Endothelial cell of umbilical vein (primary cell): ENCODE data around the gene SKP1. TPM values are rescaled to one million over a fixed set of nuclear protein-coding genes. Genes with fewer than 3 reads are reported as not detected.

Experiments
- BruUV-seq: library from RNA; stranded (reverse); fragments of 400-500 nt; replicated peaks from 2 replicates; lab custom pipeline; 2021; lab: Mats Ljungman, UMichigan
- CTCF ChIA-PET: fragments of 300-600, 350-600 bp; sonication (Branson Sonifier 250); formaldehyde crosslinking; loops from one replicate; lab custom pipeline; 2021; ENCODE audit warnings: antibody characterized with exemption, inconsistent platforms; lab: Charles Lee
- POLR2A ChIA-PET: fragments of 300-600, 350-600 bp; sonication (Branson Sonifier 250); formaldehyde crosslinking; loops from one replicate; lab custom pipeline; 2021; ENCODE audit warnings: antibody characterized with exemption, inconsistent platforms; lab: Charles Lee
- DNase-seq: peaks from one replicate; pipeline ENCODE4 v3.0.0-alpha.2; 2011; ENCODE audit warnings: low read depth, low spot score
- FAIRE-seq: peaks from 2 replicates; lab custom pipeline; 2011; peaks lifted over from hg19 to GRCh38; lab: Jason Lieb, UNC
- H2AFZ ChIP-seq: 2 replicates; pipeline ENCODE4 v1.6.0; 2012; ENCODE audit warnings: low read depth, low read length, control low read depth, inconsistent platforms
- H3K27ac ChIP-seq: 2 replicates; pipeline ENCODE4 v1.5.1; 2011; ENCODE audit warnings: low read depth, mild to moderate bottlenecking, control low read depth, low read length, moderate library complexity; ENCODE audit not compliant: insufficient read depth
- H3K27me3 ChIP-seq, 2 experiments: 2 replicates each; pipeline versions ENCODE4 v1.6.0 to v1.6.1; 2011; ENCODE audit warnings: low read length in 2 of 2, mixed read lengths in 1 of 2; ENCODE audit not compliant: control insufficient read depth in 2 of 2, insufficient read depth in 2 of 2
- H3K36me3 ChIP-seq, 2 experiments: 2 replicates in 1 of 2; 3 replicates in 1 of 2; pipeline ENCODE4 v1.5.1; 2011; ENCODE audit warnings: low read length in 2 of 2, mild to moderate bottlenecking in 1 of 2, moderate library complexity in 1 of 2; ENCODE audit not compliant: control insufficient read depth in 2 of 2, insufficient read depth in 2 of 2; ENCODE audit errors: extremely low read depth in 1 of 2
- H3K4me1 ChIP-seq: 3 replicates; pipeline ENCODE4 v1.5.1; 2011; ENCODE audit warnings: mild to moderate bottlenecking, low read length; ENCODE audit not compliant: control insufficient read depth, insufficient read depth; ENCODE audit errors: extremely low read depth
- H3K4me2 ChIP-seq: 2 replicates; pipeline ENCODE4 v1.6.1; 2011; ENCODE audit warnings: low read length, control low read depth, mixed read lengths; ENCODE audit not compliant: insufficient read depth
- H3K4me3 ChIP-seq, 3 experiments: fragments of 200-600 bp in 1 of 3; sonication (generic), shearing (Covaris generic) in 1 of 3; replicated peaks in 1 of 3; 2 replicates each; pipeline ENCODE4 v1.5.1; 2011 to 2016; ENCODE audit warnings: control low read depth in 3 of 3, low read length in 3 of 3, mild to moderate bottlenecking in 2 of 3, inconsistent platforms in 1 of 3, low read depth in 1 of 3, moderate library complexity in 1 of 3; ENCODE audit not compliant: insufficient read depth in 1 of 3
- H3K79me2 ChIP-seq: 2 replicates; pipeline ENCODE4 v1.6.0; 2012; ENCODE audit warnings: low read length, inconsistent platforms; ENCODE audit not compliant: control insufficient read depth, insufficient read depth
- H3K9ac ChIP-seq: replicated peaks from 2 replicates; pipeline ENCODE3; 2011; ENCODE audit warnings: low read length, control low read depth; ENCODE audit not compliant: insufficient read depth; ENCODE audit errors: extremely low read depth
- H3K9me1 ChIP-seq: replicated peaks from 3 replicates; pipeline ENCODE4 v1.6.0; 2011; ENCODE audit warnings: mild to moderate bottlenecking, low read length; ENCODE audit not compliant: control insufficient read depth, insufficient read depth; ENCODE audit errors: extremely low read depth
- H3K9me3 ChIP-seq: replicated peaks from 2 replicates; pipeline ENCODE4 v1.5.1; 2012; ENCODE audit warnings: low read length, inconsistent platforms; ENCODE audit not compliant: control insufficient read depth, insufficient read depth
- H4K20me1 ChIP-seq: replicated peaks from 2 replicates; pipeline ENCODE3; 2011; ENCODE audit warnings: mild to moderate bottlenecking, low read length; ENCODE audit not compliant: control insufficient read depth, insufficient read depth; ENCODE audit errors: extremely low read depth
- dilution Hi-C: fragments of 300-500 bp; cut with MboI; formaldehyde crosslinking; loops from one replicate; pipeline ENCODE4 v1.15.0; 2019; ENCODE audit warnings: low sequenced_read_pairs; ENCODE audit not compliant: extremely low pct_ligation_motif_present
- intact Hi-C: fragments of 100-400 bp; cut with micrococcal nuclease; formaldehyde crosslinking; loops from one replicate; pipeline ENCODE4 v1.10.0; 2022
- microRNA-seq: library from miRNA; unstranded; fragments of <30 nt; microRNA quantifications from one replicate; pipeline ENCODE4 v1.2.0, GENCODE V29; 2021; ENCODE audit warnings: borderline number of aligned reads, borderline replicate concordance
- polyA plus RNA-seq, 4 experiments: library from polyadenylated mRNA; depleted of rRNA in 3 of 4; stranded (reverse) in 3 of 4; unstranded in 1 of 4; fragments of >200 nt; gene quantifications; 2 replicates each; pipeline versions ENCODE4 v1.2.1 to v1.2.3, GENCODE V29; 2011 to 2012; ENCODE audit warnings: missing spikeins in 1 of 4
- small RNA-seq: library from RNA; depleted of rRNA; stranded (forward); fragments of <200 nt; gene quantifications from one replicate; pipeline ENCODE3, GENCODE V24; 2012; ENCODE audit warnings: low replicate concordance, low read depth; ENCODE audit not compliant: insufficient read depth, insufficient read length
- total RNA-seq: library from RNA; stranded (reverse); gene quantifications from 2 replicates; pipeline ENCODE4 v1.2.3, GENCODE V29; 2021
- TF ChIP-seq, protein P1 (sequence below): IDR thresholded peaks from 2 replicates; pipeline ENCODE4 v1.6.1; 2011; ENCODE audit not compliant: insufficient read depth, insufficient read length

SKP1 gene
- total and polyA plus RNA-seq, 2 donors (not counting 3 experiments of a cell fraction or from before 2014, with no cell fraction given): 214 to 320 TPM

DNA sequence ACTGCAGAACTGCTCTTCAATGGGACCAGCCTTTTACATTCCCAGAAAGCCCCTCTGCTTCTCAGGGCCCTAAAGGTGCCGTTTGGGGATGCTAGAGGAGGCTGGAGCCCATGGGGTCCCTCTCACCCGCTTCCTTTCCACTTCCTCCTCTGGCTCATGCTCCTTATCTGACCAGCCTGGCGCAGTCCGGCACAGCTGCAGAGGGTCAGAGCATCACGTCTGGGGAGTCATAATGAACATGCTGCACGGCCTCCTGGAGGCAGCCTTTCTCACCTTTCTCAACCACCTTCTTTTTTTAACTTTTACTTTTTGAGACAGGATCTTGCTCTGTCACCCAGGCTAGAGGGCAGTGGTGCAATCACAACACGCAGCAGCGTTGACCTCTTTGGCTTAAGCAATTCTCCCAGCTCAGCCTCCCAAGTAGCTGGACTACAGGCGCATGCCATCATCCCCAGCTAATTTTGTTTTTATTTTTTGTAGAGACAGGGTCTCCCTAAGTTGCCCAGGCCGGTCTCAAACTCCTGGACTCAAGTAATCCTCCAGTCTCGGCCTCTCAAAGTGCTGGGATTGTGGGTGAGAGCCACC, 77.4 kb downstream of the SKP1 start:
- H3K36me3 ChIP-seq: no peaks in the 10 kb centered on the region
- TF ChIP-seq, protein P1, sequence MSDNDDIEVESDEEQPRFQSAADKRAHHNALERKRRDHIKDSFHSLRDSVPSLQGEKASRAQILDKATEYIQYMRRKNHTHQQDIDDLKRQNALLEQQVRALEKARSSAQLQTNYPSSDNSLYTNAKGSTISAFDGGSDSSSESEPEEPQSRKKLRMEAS: no peak
- no peak overlapping the region for H3K9ac ChIP-seq
- H2AFZ ChIP-seq: no peak overlapping the region
- no peaks in the 10 kb centered on the region for H3K79me2 ChIP-seq
- DNase-seq (no peak), FAIRE-seq (no peak)
- BruUV-seq: no TSS peak
- no peak overlapping the region for H3K4me2 ChIP-seq
- dilution Hi-C loops: no loop called here
- no peaks in the 10 kb centered on the region for H3K4me1 ChIP-seq
- no peak overlapping the region for H3K27ac ChIP-seq
- H3K9me3 ChIP-seq: no peaks in the 10 kb centered on the region
- ChIA-PET CTCF (interaction anchor here (1.1 to 6.7 kb wide), 6 partner anchors 13 to 189 kb away, joined by 3 to 132 read pairs (median 36); partner anchors contain the start of gene TCF7), POLR2A (no interaction called here)
- no peaks in the 10 kb centered on the region for H3K9me1 ChIP-seq
- no peak overlapping the region for H3K4me3 ChIP-seq
- peaks cover 0 to 7% of the 10 kb centered on the region in 2 experiments for H3K27me3 ChIP-seq
- H4K20me1 ChIP-seq: no peaks in the 10 kb centered on the region
- intact Hi-C loops: no loop called here

Small RNA genes lying within 50 kb of the gene (microRNA-seq; reads per million reads assigned to microRNA genes)
- gene MIR3661: 2.3 reads per million

Small RNA genes lying within 50 kb of the gene (small RNA-seq; reads per million reads assigned to genes)
- not detected for gene MIR3661

Other genes with a start within 250 kb of the SKP1 start
- 24.8 and 25.3 TPM in 2 replicates for gene C5orf15, start 208.3 kb downstream of the SKP1 start, total RNA-seq
- gene C5orf15, start 208.3 kb downstream of the SKP1 start, polyA plus RNA-seq: 41.1 and 45.4 TPM in 2 replicates
- 247 and 253 TPM in 2 replicates for gene VDAC1, start 172.0 kb downstream of the SKP1 start, total RNA-seq
- gene VDAC1, start 172.0 kb downstream of the SKP1 start, polyA plus RNA-seq: 82.8 and 116 TPM in 2 replicates
- 2.3 and 2.5 TPM in 2 replicates for gene TCF7, start 62.3 kb downstream of the SKP1 start, total RNA-seq
- gene TCF7, start 62.3 kb downstream of the SKP1 start, polyA plus RNA-seq: 1.5 and 1.8 TPM in 2 replicates
- gene PPP2CA, start 49.1 kb upstream of the SKP1 start, total RNA-seq: 163 and 183 TPM in 2 replicates
- gene PPP2CA, start 49.1 kb upstream of the SKP1 start, polyA plus RNA-seq: 64.6 and 107 TPM in 2 replicates
- 0.76 and 1.1 TPM in 2 replicates for gene CDKL3, start 190.2 kb upstream of the SKP1 start, total RNA-seq
- 0.18 and 0.21 TPM in 2 replicates for gene CDKL3, start 190.2 kb upstream of the SKP1 start, polyA plus RNA-seq
- gene UBE2B, start 194.6 kb upstream of the SKP1 start, total RNA-seq: 109 and 110 TPM in 2 replicates
- gene UBE2B, start 194.6 kb upstream of the SKP1 start, polyA plus RNA-seq: 23.9 and 37.8 TPM in 2 replicates
- 35.1 and 36.5 TPM in 2 replicates for gene CDKN2AIPNL, start 234.9 kb upstream of the SKP1 start, total RNA-seq
- 17.7 and 22.2 TPM in 2 replicates for gene CDKN2AIPNL, start 234.9 kb upstream of the SKP1 start, polyA plus RNA-seq